Neuronal stem cell (in vitro differentiated cells): ENCODE data around the gene PCTP. TPM values are rescaled to one million over a fixed set of nuclear protein-coding genes. Genes with fewer than 3 reads are reported as not detected.

Experiments used
- DNase-seq: peaks from one replicate; pipeline ENCODE4 v3.0.0-alpha.2; 2013; ENCODE audit warnings: low spot score
- H2AFZ ChIP-seq: one replicate; pipeline ENCODE4 v1.6.1; 2013; ENCODE audit warnings: mild to moderate bottlenecking, low read length, inconsistent platforms
- H2AK5ac ChIP-seq: 2 replicates; pipeline ENCODE4 v1.6.1; 2013; ENCODE audit warnings: low read depth, mild to moderate bottlenecking, inconsistent platforms, low read length, moderate library complexity, mixed read lengths
- H2BK120ac ChIP-seq: 2 replicates; pipeline ENCODE4 v1.6.1; 2013; ENCODE audit warnings: low read depth, mild to moderate bottlenecking, inconsistent platforms, low read length, moderate library complexity, mixed read lengths
- H2BK12ac ChIP-seq: one replicate; pipeline ENCODE4 v1.6.1; 2013; ENCODE audit warnings: low read length, inconsistent platforms
- H2BK15ac ChIP-seq: 2 replicates; pipeline ENCODE4 v1.6.1; 2013; ENCODE audit warnings: mild to moderate bottlenecking, low read length, inconsistent platforms, mixed read lengths
- H2BK5ac ChIP-seq: one replicate; pipeline ENCODE4 v1.6.1; 2013; ENCODE audit warnings: inconsistent platforms, mild to moderate bottlenecking, low read length, moderate library complexity
- H3K14ac ChIP-seq: one replicate; pipeline ENCODE4 v1.6.1; 2013; ENCODE audit warnings: low read length, inconsistent platforms
- H3K18ac ChIP-seq: 2 replicates; pipeline ENCODE4 v1.6.1; 2013; ENCODE audit warnings: low read length, inconsistent platforms
- H3K23ac ChIP-seq: 2 replicates; pipeline ENCODE4 v1.6.1; 2013; ENCODE audit warnings: low read depth, mild to moderate bottlenecking, mixed read lengths, low read length, inconsistent platforms; ENCODE audit not compliant: poor library complexity
- H3K27ac ChIP-seq: replicated peaks from 3 replicates; pipeline ENCODE4 v1.5.1; 2013; ENCODE audit warnings: low read length, inconsistent platforms
- H3K27me3 ChIP-seq, 3 experiments: 2 replicates each; pipeline ENCODE4 v1.6.1; 2013; ENCODE audit warnings: low read length in 3 of 3, mild to moderate bottlenecking in 2 of 3, inconsistent platforms in 1 of 3, low read depth in 1 of 3, mixed read lengths in 1 of 3, moderate library complexity in 1 of 3; ENCODE audit not compliant: control insufficient read depth in 3 of 3, insufficient read depth in 3 of 3
- H3K36me3 ChIP-seq, 2 donors: replicated peaks in 1 of 2; 2 replicates each; pipeline ENCODE4 v1.6.1; 2013; ENCODE audit warnings: low read length in 2 of 2; ENCODE audit not compliant: control insufficient read depth in 2 of 2, insufficient read depth in 2 of 2
- H3K4ac ChIP-seq: 2 replicates; pipeline ENCODE4 v1.6.1; 2013; ENCODE audit warnings: inconsistent platforms, mild to moderate bottlenecking, low read length, moderate library complexity
- H3K4me1 ChIP-seq, 2 donors: 1 replicate in 1 of 2; 2 replicates in 1 of 2; pipeline ENCODE4 v1.6.1; 2013; ENCODE audit warnings: low read length in 2 of 2, low read depth in 1 of 2; ENCODE audit not compliant: control insufficient read depth in 2 of 2, insufficient read depth in 1 of 2
- H3K4me2 ChIP-seq: one replicate; pipeline ENCODE4 v1.6.1; 2013; ENCODE audit warnings: mild to moderate bottlenecking, low read length, inconsistent platforms; ENCODE audit not compliant: insufficient read depth, poor library complexity, severe bottlenecking
- H3K4me3 ChIP-seq, 2 donors: 2 replicates each; pipeline ENCODE4 v1.5.1; 2013; ENCODE audit warnings: low read length in 2 of 2, mild to moderate bottlenecking in 2 of 2, inconsistent platforms in 1 of 2, moderate library complexity in 1 of 2
- H3K79me1 ChIP-seq: one replicate; pipeline ENCODE4 v1.6.1; 2013; ENCODE audit warnings: low read depth, mild to moderate bottlenecking, inconsistent platforms, low read length, moderate library complexity
- H3K9ac ChIP-seq: one replicate; pipeline ENCODE4 v1.6.1; 2013; ENCODE audit warnings: mild to moderate bottlenecking, low read depth, low read length, inconsistent platforms; ENCODE audit not compliant: poor library complexity
- H3K9me3 ChIP-seq, 2 donors: replicated peaks in 1 of 2; 2 replicates each; pipeline versions ENCODE3 to v1.6.1; 2013; ENCODE audit warnings: low read length in 2 of 2, mild to moderate bottlenecking in 2 of 2, inconsistent platforms in 1 of 2, low read depth in 1 of 2, mixed read lengths in 1 of 2, moderate library complexity in 1 of 2; ENCODE audit not compliant: control insufficient read depth in 2 of 2, insufficient read depth in 1 of 2
- H4K8ac ChIP-seq: one replicate; pipeline ENCODE4 v1.6.1; 2013; ENCODE audit warnings: low read depth, mild to moderate bottlenecking, inconsistent platforms, low read length, moderate library complexity
- H4K91ac ChIP-seq: one replicate; pipeline ENCODE4 v1.6.1; 2013; ENCODE audit warnings: low read length, low read depth, mild to moderate bottlenecking, inconsistent platforms; ENCODE audit not compliant: poor library complexity
- WGBS, 2 donors: extraction: QIAGEN DNeasy Blood & Tissue Kit; methylation state at CpG; one replicate each; pipeline ENCODE4 v1.1.7; 2013; ENCODE audit warnings: missing lambda C conversion rate in 2 of 2, mixed read lengths in 1 of 2; ENCODE audit not compliant: insufficient read length in 2 of 2, insufficient replicate concordance in 1 of 2; ENCODE audit errors: extremely low coverage in 2 of 2; 5-methylcytosine and 5-hydroxymethylcytosine counted together
- polyA plus RNA-seq, 2 experiments: library from polyadenylated mRNA; stranded (reverse); fragments of 200-250 nt; gene quantifications; one replicate each; pipeline ENCODE4 v1.2.3, GENCODE V29; 2013

Gene PCTP
- 19.5 TPM for polyA plus RNA-seq (2013, experiment 1 of 2)
- polyA plus RNA-seq (2013, experiment 2 of 2), result 19.9 TPM

GRCh38 chr17:55750750-55751657, at the start of gene PCTP:
Gene PCTP, plus strand, starts transcription at chr17:55751051. Its CDS starts 53 bp downstream, at chr17:55751104.
- H2AK5ac ChIP-seq, result no peak within 1 kb of the TSS
- H4K8ac ChIP-seq, result no peak within 1 kb of the TSS
- peak within 1 kb of the TSS; percentile 21 for H2BK5ac ChIP-seq
- peak within 1 kb of the TSS; percentile 94 for H3K23ac ChIP-seq
- no peak within 1 kb of the TSS for H2BK120ac ChIP-seq
- no peak within 1 kb of the TSS for H4K91ac ChIP-seq
- no peak within 1 kb of the TSS for H3K4ac ChIP-seq
- H3K4me1 ChIP-seq, result peaks cover 5 to 6% of the 10 kb centered on the region in 2 donors
- H2AFZ ChIP-seq, result peak within 1 kb of the TSS; percentile 95
- peak within 1 kb of the TSS; percentile 98 for H3K18ac ChIP-seq
- peak within 1 kb of the TSS; percentile 94 for H3K27ac ChIP-seq
- H3K4me2 ChIP-seq, result peak within 1 kb of the TSS; percentile 62
- H2BK15ac ChIP-seq, result no peak within 1 kb of the TSS
- no CpG with 5 or more reads among the region's 53 CpGs for WGBS, 2 donors
- H2BK12ac ChIP-seq, result no peak within 1 kb of the TSS
- H3K14ac ChIP-seq, result no peak within 1 kb of the TSS
- H3K4me3 ChIP-seq, result peak within 1 kb of the TSS; percentile 86 to 87
- DNase-seq, result peak; percentile 86
- peaks cover 0 to 7% (median 0%) of the 10 kb centered on the region in 3 experiments for H3K27me3 ChIP-seq
- H3K36me3 ChIP-seq, result no peaks in the 10 kb centered on the region
- H3K79me1 ChIP-seq, result no peaks in the 10 kb centered on the region
- H3K9me3 ChIP-seq, result no peaks in the 10 kb centered on the region
- H3K9ac ChIP-seq, result peak within 1 kb of the TSS; percentile 88

DNA sequence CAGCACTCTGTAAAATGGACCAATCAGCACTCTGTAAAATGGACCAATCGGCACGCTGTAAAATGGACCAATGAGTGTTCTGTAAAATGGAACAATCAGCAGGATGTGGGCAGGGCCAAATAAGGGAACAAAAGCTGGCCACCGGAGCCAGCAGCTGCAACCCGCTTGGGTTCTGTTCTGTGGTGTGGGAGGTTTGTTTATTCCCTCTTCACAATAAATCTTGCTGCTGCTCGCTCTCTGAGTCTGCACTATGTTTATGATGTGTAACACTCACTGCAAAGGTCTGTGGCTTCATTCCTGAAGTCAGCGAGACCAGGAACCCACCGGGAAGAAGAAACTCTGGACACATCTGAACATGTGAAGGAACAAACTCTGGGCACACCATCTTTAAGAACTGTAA, 48.7 kb upstream of the PCTP start:
- H2BK12ac ChIP-seq, result no peak overlapping the region
- H3K9ac ChIP-seq, result no peak overlapping the region
- peaks cover 0 to 10% of the 10 kb centered on the region in 2 donors for H3K4me1 ChIP-seq
- no peak overlapping the region for H2AFZ ChIP-seq
- H3K27ac ChIP-seq, result no peak overlapping the region
- no peaks in the 10 kb centered on the region for H3K36me3 ChIP-seq
- H3K23ac ChIP-seq, result no peak overlapping the region
- H4K91ac ChIP-seq, result no peak overlapping the region
- H4K8ac ChIP-seq, result no peak overlapping the region
- no peak overlapping the region for H3K14ac ChIP-seq
- H3K9me3 ChIP-seq, result peaks cover 0 to 2% of the 10 kb centered on the region in 2 donors
- H3K79me1 ChIP-seq, result no peaks in the 10 kb centered on the region
- no peak overlapping the region for H3K4me2 ChIP-seq
- H2BK15ac ChIP-seq, result no peak overlapping the region
- H2BK120ac ChIP-seq, result no peak overlapping the region
- H3K18ac ChIP-seq, result no peak overlapping the region
- H3K4ac ChIP-seq, result no peak overlapping the region
- no peak overlapping the region for H2AK5ac ChIP-seq
- H2BK5ac ChIP-seq, result no peak overlapping the region
- H3K27me3 ChIP-seq, result no peaks in the 10 kb centered on the region
- DNase-seq, result no peak
- no CpG with 5 or more reads among the region's 7 CpGs for WGBS, 2 donors
- no peak overlapping the region for H3K4me3 ChIP-seq

- H3K18ac ChIP-seq, result no peak overlapping the region
- DNase-seq, result no peak
- H3K79me1 ChIP-seq, result no peaks in the 10 kb centered on the region
- no peak overlapping the region for H4K8ac ChIP-seq
- WGBS, 2 donors, result no CpG with 5 or more reads among the region's 1 CpG
- H3K4me3 ChIP-seq, result no peak overlapping the region
- no peaks in the 10 kb centered on the region for H3K36me3 ChIP-seq
- H3K27ac ChIP-seq, result no peak overlapping the region
- H3K14ac ChIP-seq, result no peak overlapping the region
- no peak overlapping the region for H3K23ac ChIP-seq
- no peak overlapping the region for H2BK15ac ChIP-seq
- no peak overlapping the region for H2AK5ac ChIP-seq
- H2BK5ac ChIP-seq, result no peak overlapping the region
- H3K4me2 ChIP-seq, result no peak overlapping the region
- H4K91ac ChIP-seq, result no peak overlapping the region
- peaks cover 0 to 10% of the 10 kb centered on the region in 2 donors for H3K4me1 ChIP-seq
- H3K9ac ChIP-seq, result no peak overlapping the region
- H3K27me3 ChIP-seq, result no peaks in the 10 kb centered on the region
- no peak overlapping the region for H2BK12ac ChIP-seq
- H2BK120ac ChIP-seq, result no peak overlapping the region
- no peak overlapping the region for H2AFZ ChIP-seq
- H3K9me3 ChIP-seq, result no peaks in the 10 kb centered on the region
- no peak overlapping the region for H3K4ac ChIP-seq
Measured at GRCh38 chr17:55704401-55704800, 46.5 kb upstream of the PCTP start.

DNA sequence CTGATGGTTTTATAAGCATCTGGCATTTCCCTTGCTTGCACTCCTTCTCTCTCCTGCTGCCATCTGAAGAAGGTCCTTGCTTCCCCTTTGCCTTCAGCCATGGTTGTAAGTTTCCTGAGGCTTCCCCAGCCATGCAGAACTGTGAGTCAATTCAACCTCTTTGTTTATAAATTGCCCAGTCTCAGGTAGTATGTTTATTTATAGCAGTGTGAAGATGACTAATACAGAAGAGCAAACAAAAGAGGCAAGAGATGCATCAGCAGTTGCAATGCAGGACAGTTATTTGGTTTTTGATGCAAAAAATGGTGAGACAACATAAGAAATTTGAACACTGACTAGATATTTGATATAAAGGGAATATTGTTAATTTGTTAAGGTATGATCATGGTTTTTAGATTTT, 45.0 kb upstream of the PCTP start:
- H3K27me3 ChIP-seq, result peaks cover 0 to 4% (median 0%) of the 10 kb centered on the region in 3 experiments
- no peak overlapping the region for H3K23ac ChIP-seq

More for the DNA sequence above, 45.0 kb upstream of the PCTP start:
- H4K91ac ChIP-seq, result no peak overlapping the region
- no peak overlapping the region for H2BK120ac ChIP-seq
- peaks cover 0 to 8% of the 10 kb centered on the region in 2 donors for H3K4me1 ChIP-seq
- H3K4me3 ChIP-seq, result no peak overlapping the region
- no peak overlapping the region for H3K14ac ChIP-seq
- no peak overlapping the region for H3K9ac ChIP-seq
- H3K18ac ChIP-seq, result no peak overlapping the region
- no peaks in the 10 kb centered on the region for H3K36me3 ChIP-seq
- peak overlapping the region; percentile 27 for H2BK12ac ChIP-seq
- H3K9me3 ChIP-seq, result no peaks in the 10 kb centered on the region
- no peak overlapping the region for H2BK5ac ChIP-seq
- H2AK5ac ChIP-seq, result no peak overlapping the region
- no peak overlapping the region for H2BK15ac ChIP-seq
- H2AFZ ChIP-seq, result no peak overlapping the region
- DNase-seq, result no peak
- no peaks in the 10 kb centered on the region for H3K79me1 ChIP-seq
- no peak overlapping the region for H3K4ac ChIP-seq
- no peak overlapping the region for H4K8ac ChIP-seq
- H3K4me2 ChIP-seq, result no peak overlapping the region
- no peak overlapping the region for H3K27ac ChIP-seq
